H1 (cell line): ENCODE results near the gene ALOX5. TPM values are rescaled to one million over a fixed set of nuclear protein-coding genes. Genes with fewer than 3 reads are reported as not detected.

Source experiments
- CTCF ChIA-PET: fragments of 300-600 bp; sonication (Branson Sonifier 250); formaldehyde crosslinking; loops from one replicate; lab custom pipeline; 2021; ENCODE audit not compliant: partially characterized antibody; lab: Charles Lee
- POLR2A ChIA-PET: fragments of 300-600 bp; sonication (Branson Sonifier 250); formaldehyde crosslinking; loops from one replicate; lab custom pipeline; 2021; ENCODE audit warnings: inconsistent platforms; ENCODE audit not compliant: partially characterized antibody; lab: Charles Lee
- DNase-seq, 2 experiments: peaks; one replicate each; pipeline versions ENCODE4 v3.0.0 to v3.0.0-alpha.2; 2010 to 2022; ENCODE audit warnings: low spot score in 2 of 2, low read depth in 1 of 2, mixed read lengths in 1 of 2
- FAIRE-seq: peaks from 2 replicates; lab custom pipeline; 2011; peaks lifted over from hg19 to GRCh38; lab: Jason Lieb, UNC
- H2AFZ ChIP-seq: 2 replicates; pipeline ENCODE4 v1.8.1; 2012; ENCODE audit warnings: low read length, inconsistent platforms
- H2AK5ac ChIP-seq: 2 replicates; pipeline ENCODE4 v1.6.1; 2013; ENCODE audit warnings: low read depth, low read length
- H2BK120ac ChIP-seq: replicated peaks from 2 replicates; pipeline ENCODE3; 2013; ENCODE audit warnings: low read depth, low read length, inconsistent platforms
- H2BK12ac ChIP-seq: 2 replicates; pipeline ENCODE4 v1.6.1; 2013; ENCODE audit warnings: low read depth, low read length
- H2BK15ac ChIP-seq: 2 replicates; pipeline ENCODE4 v1.6.1; 2013; ENCODE audit warnings: low read length
- H2BK20ac ChIP-seq: 2 replicates; pipeline ENCODE4 v1.6.1; 2013; ENCODE audit warnings: low read length
- H2BK5ac ChIP-seq: 2 replicates; pipeline ENCODE4 v1.6.1; 2013; ENCODE audit warnings: low read depth, low read length
- H3K14ac ChIP-seq: 2 replicates; pipeline ENCODE4 v1.6.1; 2013; ENCODE audit warnings: inconsistent platforms; ENCODE audit not compliant: insufficient read length
- H3K18ac ChIP-seq: 2 replicates; pipeline ENCODE4 v1.6.1; 2013; ENCODE audit warnings: low read length; ENCODE audit errors: extremely low read depth
- H3K23ac ChIP-seq: 2 replicates; pipeline ENCODE4 v1.6.1; 2013; ENCODE audit warnings: inconsistent platforms; ENCODE audit not compliant: insufficient read length
- H3K23me2 ChIP-seq: 2 replicates; pipeline ENCODE4 v1.6.1; 2013; ENCODE audit warnings: low read depth, low read length
- H3K27ac ChIP-seq: 2 replicates; pipeline ENCODE4 v1.6.1; 2011; ENCODE audit warnings: low read depth, low read length, inconsistent platforms
- H3K27me3 ChIP-seq, 4 experiments: replicated peaks in 1 of 4; 1 replicate in 1 of 4; 2 replicates in 3 of 4; pipeline versions ENCODE4 v1.6.1 to v1.8.1; 2011 to 2013; ENCODE audit warnings: low read length in 3 of 4, mild to moderate bottlenecking in 3 of 4, inconsistent platforms in 2 of 4, mixed read lengths in 2 of 4, moderate library complexity in 1 of 4; ENCODE audit not compliant: control insufficient read depth in 3 of 4, insufficient read depth in 3 of 4; ENCODE audit errors: extremely low read depth in 1 of 4
- H3K36me3 ChIP-seq, 4 experiments: 2 replicates each; pipeline versions ENCODE4 v1.6.1 to v1.8.1; 2011 to 2013; ENCODE audit warnings: mild to moderate bottlenecking in 4 of 4, low read length in 3 of 4, moderate library complexity in 2 of 4, control low read depth in 1 of 4, inconsistent platforms in 1 of 4; ENCODE audit not compliant: insufficient read depth in 4 of 4, control insufficient read depth in 2 of 4
- H3K4ac ChIP-seq: replicated peaks from 2 replicates; pipeline ENCODE3; 2013; ENCODE audit warnings: low read length, low read depth, mixed read lengths, inconsistent platforms; ENCODE audit not compliant: insufficient read length
- H3K4me1 ChIP-seq, 4 experiments: replicated peaks in 1 of 4; 1 replicate in 1 of 4; 2 replicates in 3 of 4; pipeline versions ENCODE4 v1.6.1 to v1.8.1; 2011 to 2013; ENCODE audit warnings: low read length in 3 of 4, inconsistent platforms in 2 of 4, mixed read lengths in 1 of 4; ENCODE audit not compliant: insufficient read depth in 4 of 4, control insufficient read depth in 3 of 4
- H3K4me2 ChIP-seq, 2 experiments: 2 replicates each; pipeline versions ENCODE4 v1.6.1 to v1.8.1; 2011 to 2013; ENCODE audit warnings: low read depth in 2 of 2, low read length in 2 of 2, control low read depth in 1 of 2, inconsistent platforms in 1 of 2, mild to moderate bottlenecking in 1 of 2; ENCODE audit not compliant: insufficient read depth in 1 of 2
- H3K4me3 ChIP-seq, 4 experiments: fragments of 200-600, 300-600 bp in 1 of 4; sonication (generic), shearing (Covaris generic), sonication (Bioruptor Twin) in 1 of 4; 2 replicates each; pipeline versions ENCODE4 v1.5.1 to v1.8.1; 2011 to 2016; ENCODE audit warnings: low read length in 4 of 4, low read depth in 3 of 4, control low read depth in 2 of 4, inconsistent platforms in 2 of 4, mild to moderate bottlenecking in 2 of 4, mixed read lengths in 1 of 4, moderate library complexity in 1 of 4; ENCODE audit not compliant: insufficient read depth in 2 of 4; ENCODE audit errors: extremely low read depth in 1 of 4
- H3K56ac ChIP-seq: replicated peaks from 2 replicates; pipeline ENCODE3; 2013; ENCODE audit warnings: low read depth, mild to moderate bottlenecking, mixed read lengths, low read length, inconsistent platforms; ENCODE audit not compliant: insufficient read length
- H3K79me1 ChIP-seq: 2 replicates; pipeline ENCODE4 v1.6.1; 2013; ENCODE audit warnings: low read depth, low read length, control low read depth
- H3K79me2 ChIP-seq, 2 experiments: 2 replicates each; pipeline versions ENCODE4 v1.6.1 to v1.8.1; 2012 to 2013; ENCODE audit warnings: low read length in 2 of 2, mild to moderate bottlenecking in 2 of 2, inconsistent platforms in 1 of 2; ENCODE audit not compliant: insufficient read depth in 2 of 2, control insufficient read depth in 1 of 2
- H3K9ac ChIP-seq, 4 experiments: replicated peaks in 1 of 4; 1 replicate in 1 of 4; 2 replicates in 3 of 4; pipeline versions ENCODE4 v1.6.1 to v1.8.1; 2011 to 2013; ENCODE audit warnings: low read depth in 3 of 4, low read length in 3 of 4, control low read depth in 2 of 4, mild to moderate bottlenecking in 2 of 4, moderate library complexity in 2 of 4, inconsistent platforms in 1 of 4; ENCODE audit errors: extremely low read depth in 1 of 4
- H3K9me3 ChIP-seq, 2 experiments: 2 replicates each; pipeline versions ENCODE4 v1.6.1 to v1.8.1; 2012 to 2013; ENCODE audit warnings: mild to moderate bottlenecking in 2 of 2, moderate library complexity in 2 of 2, control low read depth in 1 of 2, inconsistent platforms in 1 of 2, low read depth in 1 of 2, low read length in 1 of 2, mixed read lengths in 1 of 2; ENCODE audit not compliant: insufficient read depth in 2 of 2
- H4K20me1 ChIP-seq, 2 experiments: replicated peaks in 1 of 2; 2 replicates each; pipeline versions ENCODE3 to v1.8.1; 2011 to 2013; ENCODE audit warnings: inconsistent platforms in 2 of 2, low read length in 2 of 2, mild to moderate bottlenecking in 1 of 2; ENCODE audit not compliant: insufficient read depth in 2 of 2, control insufficient read depth in 1 of 2
- H4K5ac ChIP-seq: 2 replicates; pipeline ENCODE4 v1.6.1; 2013; ENCODE audit warnings: low read length, low read depth, mixed read lengths, inconsistent platforms; ENCODE audit not compliant: insufficient read length
- H4K8ac ChIP-seq: 2 replicates; pipeline ENCODE4 v1.8.0; 2013; ENCODE audit warnings: mild to moderate bottlenecking, moderate library complexity, low read length, inconsistent platforms; ENCODE audit not compliant: insufficient read depth; ENCODE audit errors: extremely low read depth
- H4K91ac ChIP-seq: replicated peaks from 2 replicates; pipeline ENCODE3; 2013; ENCODE audit warnings: low read length, mixed read lengths, inconsistent platforms; ENCODE audit not compliant: insufficient read length
- EP300 ChIP-seq, 2 experiments: IDR thresholded peaks; 1 replicate in 1 of 2; 2 replicates in 1 of 2; pipeline ENCODE4 v1.6.1; 2011 to 2012; ENCODE audit warnings: low read depth in 2 of 2, low read length in 2 of 2, mild to moderate bottlenecking in 2 of 2, borderline replicate concordance in 1 of 2, inconsistent platforms in 1 of 2, moderate library complexity in 1 of 2
- HDAC2 ChIP-seq, 2 experiments: fragments of 300-600 bp in 1 of 2; sonication (generic) in 1 of 2; IDR thresholded peaks; 2 replicates each; pipeline ENCODE4 v1.6.1; 2011 to 2012; ENCODE audit warnings: low read depth in 2 of 2, low read length in 2 of 2, mild to moderate bottlenecking in 2 of 2, moderate library complexity in 2 of 2, borderline replicate concordance in 1 of 2, inconsistent platforms in 1 of 2
- MAFK ChIP-seq: IDR thresholded peaks from 2 replicates; pipeline ENCODE4 v1.6.1; 2012; ENCODE audit warnings: low read depth, mild to moderate bottlenecking, improper control_type of control experiment, low read length
- RFX5 ChIP-seq: IDR thresholded peaks from 2 replicates; pipeline ENCODE4 v1.6.1; 2011; ENCODE audit warnings: low read depth, low read length, improper control_type of control experiment, borderline replicate concordance
- SP2 ChIP-seq: IDR thresholded peaks from 2 replicates; pipeline ENCODE4 v1.6.1; 2012; ENCODE audit warnings: mild to moderate bottlenecking, low read length, inconsistent platforms
- SRF ChIP-seq: IDR thresholded peaks from 2 replicates; pipeline ENCODE4 v1.6.1; 2011; ENCODE audit warnings: mild to moderate bottlenecking, low read depth, low read length, moderate library complexity
- TAF1 ChIP-seq: IDR thresholded peaks from 2 replicates; pipeline ENCODE4 v1.6.1; 2011; ENCODE audit warnings: mild to moderate bottlenecking, low read depth, low read length
- WGBS, 2 experiments: shearing (Covaris generic) in 1 of 2; methylation state at CpG; one replicate each; pipeline versions ENCODE4 v1.1.6 to v1.1.7; 2013 to 2015; ENCODE audit warnings: low lambda C conversion rate in 2 of 2, mixed read lengths in 2 of 2, inconsistent platforms in 1 of 2, low coverage in 1 of 2, missing lambda C conversion rate in 1 of 2; ENCODE audit not compliant: insufficient replicate concordance in 2 of 2, insufficient coverage in 1 of 2, insufficient read length in 1 of 2; ENCODE audit errors: extremely low coverage in 1 of 2, missing lambda C conversion rate in 1 of 2; 5-methylcytosine and 5-hydroxymethylcytosine counted together
- polyA plus RNA-seq, 7 experiments: library from polyadenylated mRNA; depleted of rRNA in 3 of 7; stranded (reverse) in 5 of 7; unstranded in 2 of 7; fragments of >200 nt in 5 of 7; fragments of 200-250 nt in 2 of 7; gene quantifications; 1 replicate in 5 of 7; 2 replicates in 1 of 7; 4 replicates in 1 of 7; pipeline versions ENCODE4 v1.2.1 to v1.2.3, GENCODE V29; 2011 to 2013; ENCODE audit warnings: missing spikeins in 2 of 7, mixed read lengths in 2 of 7
- total RNA-seq: library from RNA; stranded (reverse); fragmentation: NEBNext Ultra II Directional; extraction: Animal tissue kit (Norgen Biotek cat#: 25700); gene quantifications from 2 replicates; pipeline ENCODE4 v1.2.1, GENCODE V29; 2021

The ALOX5 gene
- total and polyA plus RNA-seq, 2 of the 8 experiments (the other 6 are each of a cell fraction or from before 2014, with no cell fraction given), result 1.6 to 3.8 TPM

GRCh38 chr10:45377321-45377720, 3.3 kb downstream of the ALOX5 start:
- no peak overlapping the region for H3K4ac ChIP-seq
- H3K4me2 ChIP-seq, result no peak overlapping the region
- no peak overlapping the region for H3K56ac ChIP-seq
- H2BK20ac ChIP-seq, result no peak overlapping the region
- H2AK5ac ChIP-seq, result no peak overlapping the region
- no peak overlapping the region for H3K27ac ChIP-seq
- no peaks in the 10 kb centered on the region for H4K20me1 ChIP-seq
- no peaks in the 10 kb centered on the region for H3K36me3 ChIP-seq
- no peak overlapping the region for H3K4me3 ChIP-seq
- H3K79me1 ChIP-seq, result no peaks in the 10 kb centered on the region
- H3K79me2 ChIP-seq, result no peaks in the 10 kb centered on the region
- H4K8ac ChIP-seq, result no peak overlapping the region
- H2BK15ac ChIP-seq, result no peak overlapping the region
- no peak overlapping the region for H3K9ac ChIP-seq
- no peaks in the 10 kb centered on the region for H3K9me3 ChIP-seq
- FAIRE-seq, result no peak
- no peak overlapping the region for H2BK12ac ChIP-seq
- H2BK5ac ChIP-seq, result no peak overlapping the region
- no peak for DNase-seq
- no peak overlapping the region for H2AFZ ChIP-seq
- WGBS, 2 experiments, result 86% methylated on average over 4 of the region's 4 CpGs; no CpG with 5 or more reads in 1 of the 2 experiments
- H4K91ac ChIP-seq, result no peak overlapping the region
- POLR2A ChIA-PET, result interaction anchor here (1.3 kb wide), 1 partner anchor 10 kb away, joined by 3 read pairs; no protein-coding TSS in a partner anchor
- no peak for TF ChIP-seq SRF
- TF ChIP-seq TAF1, result no peak
- TF ChIP-seq HDAC2 (IDR thresholded peaks at IDR 0.05; ENCODE audit: borderline replicate concordance in 1 of 2, low read depth in 2 of 2, low read length in 2 of 2), result no peak
- no peak for TF ChIP-seq MAFK
- TF ChIP-seq SP2, result no peak
- no peak for TF ChIP-seq RFX5
- TF ChIP-seq EP300 (IDR thresholded peaks at IDR 0.05; ENCODE audit: borderline replicate concordance in 1 of 2, low read depth in 2 of 2, low read length in 2 of 2), result no peak
- TF ChIP-seq, all 59 proteins: peak for 0
- Histone ChIP-seq H3K14ac (no peak overlapping the region), H3K27me3 (peaks cover 8 to 31% (median 28%) of the 10 kb centered on the region in 4 experiments), H4K5ac (no peak overlapping the region), H3K23me2 (peaks cover 17% of the 10 kb centered on the region), H3K4me1 (peaks cover 0 to 8% (median 5%) of the 10 kb centered on the region in 4 experiments; a peak in 5 of 7 replicates), H3K18ac (no peak overlapping the region), H3K23ac (no peak overlapping the region), H2BK120ac (no peak overlapping the region)
- CTCF ChIA-PET, result interaction anchor here (0.6 to 2.3 kb wide), 3 partner anchors 142 to 299 kb away, joined by 5 to 6 read pairs (median 5); no protein-coding TSS in a partner anchor
